BJ (cell line): ENCODE data around the gene GSG1L. TPM values are rescaled to one million over a fixed set of nuclear protein-coding genes. Genes with fewer than 3 reads are reported as not detected.

ENCODE experiments used
- CTCF ChIA-PET: fragments of 350-600 bp; formaldehyde crosslinking; extraction: SDS; loops from one replicate; lab custom pipeline; 2021; ENCODE audit warnings: antibody characterized with exemption, inconsistent platforms; lab: Yijun Ruan, JAX
- POLR2A ChIA-PET: fragments of 300-600 bp; sonication (Branson Sonifier 250); formaldehyde crosslinking; extraction: SDS; loops from one replicate; lab custom pipeline; 2021; ENCODE audit warnings: antibody characterized with exemption; lab: Charles Lee
- DNase-seq: peaks from one replicate; pipeline ENCODE4 v3.0.0-alpha.2; 2011; ENCODE audit warnings: low read depth
- H3K27me3 ChIP-seq: 2 replicates; pipeline ENCODE4 v1.6.0; 2011; ENCODE audit warnings: low read length; ENCODE audit not compliant: control insufficient read depth, insufficient read depth
- H3K36me3 ChIP-seq: 2 replicates; pipeline ENCODE4 v1.5.1; 2011; ENCODE audit warnings: low read length; ENCODE audit not compliant: control insufficient read depth, insufficient read depth
- H3K4me3 ChIP-seq: 2 replicates; pipeline ENCODE4 v1.5.1; 2011; ENCODE audit warnings: low read depth, mild to moderate bottlenecking, control low read depth, low read length
- polyA plus RNA-seq: library from polyadenylated mRNA; depleted of rRNA; stranded (reverse); fragments of >200 nt; gene quantifications from 2 replicates; pipeline ENCODE4 v1.2.3, GENCODE V29; 2011
- TF ChIP-seq, protein P1 (sequence below): IDR thresholded peaks from 2 replicates; pipeline ENCODE4 v1.5.1; 2011; ENCODE audit warnings: low read depth, mild to moderate bottlenecking, control low read depth, inconsistent platforms, low read length, moderate library complexity; ENCODE audit not compliant: insufficient read depth

GSG1L gene
- polyA plus RNA-seq, 1 experiment: not detected

GRCh38 chr16:28098171-28098958 is 34.9 kb upstream of the GSG1L start:
- Histone ChIP-seq H3K27me3 (no peaks in the 10 kb centered on the region), H3K4me3 (no peak overlapping the region), H3K36me3 (peaks cover 40% of the 10 kb centered on the region)
- TF ChIP-seq, protein P1, sequence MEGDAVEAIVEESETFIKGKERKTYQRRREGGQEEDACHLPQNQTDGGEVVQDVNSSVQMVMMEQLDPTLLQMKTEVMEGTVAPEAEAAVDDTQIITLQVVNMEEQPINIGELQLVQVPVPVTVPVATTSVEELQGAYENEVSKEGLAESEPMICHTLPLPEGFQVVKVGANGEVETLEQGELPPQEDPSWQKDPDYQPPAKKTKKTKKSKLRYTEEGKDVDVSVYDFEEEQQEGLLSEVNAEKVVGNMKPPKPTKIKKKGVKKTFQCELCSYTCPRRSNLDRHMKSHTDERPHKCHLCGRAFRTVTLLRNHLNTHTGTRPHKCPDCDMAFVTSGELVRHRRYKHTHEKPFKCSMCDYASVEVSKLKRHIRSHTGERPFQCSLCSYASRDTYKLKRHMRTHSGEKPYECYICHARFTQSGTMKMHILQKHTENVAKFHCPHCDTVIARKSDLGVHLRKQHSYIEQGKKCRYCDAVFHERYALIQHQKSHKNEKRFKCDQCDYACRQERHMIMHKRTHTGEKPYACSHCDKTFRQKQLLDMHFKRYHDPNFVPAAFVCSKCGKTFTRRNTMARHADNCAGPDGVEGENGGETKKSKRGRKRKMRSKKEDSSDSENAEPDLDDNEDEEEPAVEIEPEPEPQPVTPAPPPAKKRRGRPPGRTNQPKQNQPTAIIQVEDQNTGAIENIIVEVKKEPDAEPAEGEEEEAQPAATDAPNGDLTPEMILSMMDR: no peak
- ChIA-PET POLR2A (no interaction called here), CTCF (no interaction called here)
- DNase-seq: no peak

- Histone ChIP-seq H3K4me3 (no peak overlapping the region), H3K27me3 (no peaks in the 10 kb centered on the region), H3K36me3 (peaks cover 38% of the 10 kb centered on the region)
- POLR2A ChIA-PET: no interaction called here
- CTCF ChIA-PET: no interaction called here
- no peak for DNase-seq
- TF ChIP-seq, protein P1: no peak
Observed at GRCh38 chr16:28096983-28097899, 33.7 kb upstream of the GSG1L start.

DNA sequence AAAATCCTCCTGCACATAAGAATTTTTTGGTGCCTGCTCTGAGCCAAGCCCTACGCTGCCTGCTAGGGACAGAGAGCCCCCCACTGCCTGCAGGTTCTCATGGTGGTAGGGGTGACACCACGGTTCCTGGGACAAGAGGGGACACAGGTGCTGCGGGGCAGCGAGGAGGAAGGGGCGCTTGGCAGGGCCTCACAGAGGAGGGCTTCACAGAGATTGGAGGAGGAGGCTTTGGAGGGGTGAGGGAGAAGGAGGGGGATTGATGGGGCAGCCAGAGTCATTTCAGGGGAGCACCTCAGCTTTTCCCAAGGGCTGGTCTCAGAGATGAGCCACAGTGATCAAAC is 29.8 kb upstream of the GSG1L start:
- peaks cover 12% of the 10 kb centered on the region for H3K36me3 ChIP-seq
- CTCF ChIA-PET: interaction anchor here (0.7 to 3.6 kb wide), 2 partner anchors 23 to 124 kb away, joined by 4 to 15 read pairs; no protein-coding TSS in a partner anchor
- TF ChIP-seq, protein P1: no peak
- H3K4me3 ChIP-seq: no peak overlapping the region
- POLR2A ChIA-PET: no interaction called here
- no peaks in the 10 kb centered on the region for H3K27me3 ChIP-seq
- DNase-seq: no peak

DNA sequence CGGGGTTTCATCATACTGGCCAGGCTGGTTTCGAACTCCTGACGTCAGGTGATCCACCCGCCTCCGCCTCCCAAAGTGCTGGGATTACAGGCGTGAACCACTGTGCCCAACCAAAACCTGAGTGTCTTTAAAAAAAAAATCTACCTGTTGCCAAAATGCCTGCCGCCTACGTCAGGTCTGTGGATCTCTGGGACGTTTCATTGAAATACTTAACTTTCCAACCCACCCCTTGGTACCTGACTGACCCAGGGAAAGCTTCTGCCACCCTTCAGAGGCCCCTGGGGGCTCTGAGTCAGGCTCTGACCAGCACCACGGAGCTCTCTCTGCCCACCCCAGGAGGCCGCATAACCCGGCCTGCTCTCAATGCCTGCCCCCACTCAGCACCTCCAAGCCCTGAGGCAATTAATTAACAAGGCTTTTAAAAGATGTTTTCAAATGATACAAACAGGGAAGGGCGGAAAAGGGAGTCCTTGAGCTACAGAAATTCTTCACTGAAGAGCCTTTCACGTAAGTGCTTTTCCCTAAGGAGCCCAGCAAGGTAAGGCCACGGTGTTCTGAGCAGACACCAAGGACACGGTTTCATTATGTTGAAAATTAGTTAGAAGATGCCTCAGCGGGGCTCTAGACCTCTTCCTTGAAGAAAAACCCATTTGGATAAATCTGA is 29.3 kb upstream of the GSG1L start:
- CTCF ChIA-PET: interaction anchor here (0.7 to 3.6 kb wide), 3 partner anchors 12 to 125 kb away, joined by 4 to 15 read pairs (median 12); no protein-coding TSS in a partner anchor
- no peak overlapping the region for H3K4me3 ChIP-seq
- TF ChIP-seq, protein P1: no peak
- no peak for DNase-seq
- peaks cover 8% of the 10 kb centered on the region for H3K36me3 ChIP-seq
- H3K27me3 ChIP-seq: no peaks in the 10 kb centered on the region
- POLR2A ChIA-PET: no interaction called here

DNA sequence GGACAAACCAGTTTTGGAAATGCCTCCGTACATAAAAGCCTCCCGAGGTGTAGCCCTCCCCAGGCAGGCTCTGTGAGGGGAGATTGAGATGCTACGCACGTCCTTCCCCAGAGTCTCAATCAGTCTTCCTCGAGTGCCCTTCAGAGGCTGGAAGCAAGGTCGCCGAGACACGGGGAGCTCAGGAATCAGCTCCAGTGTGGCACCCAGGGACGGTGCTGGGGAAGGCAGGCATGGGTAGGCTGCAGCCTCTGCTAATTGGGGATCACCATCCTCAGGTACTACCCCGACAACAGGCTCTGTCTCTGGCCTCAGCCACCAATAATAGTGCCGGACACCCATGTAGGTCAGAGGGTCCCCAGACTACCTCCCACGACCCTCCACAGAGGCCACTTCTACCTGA is 28.1 kb upstream of the GSG1L start:
- Histone ChIP-seq H3K4me3 (no peak overlapping the region), H3K36me3 (no peaks in the 10 kb centered on the region; the same call in 1 of the 2 replicates), H3K27me3 (no peaks in the 10 kb centered on the region)
- TF ChIP-seq, protein P1: no peak
- DNase-seq: no peak
- ChIA-PET CTCF (interaction anchor here (3.2 to 3.6 kb wide), 2 partner anchors 11 to 21 kb away, joined by 12 to 15 read pairs; no protein-coding TSS in a partner anchor), POLR2A (no interaction called here)
